Middle frontal gyrus (tissue), 1 donor: ENCODE measurements around the gene PLEKHM3.
"Not testable (repeated sequence)": the region's sequence is repeated elsewhere in the genome, so short reads cannot be mapped to it uniquely, and the experiment has no call there.

Source experiments
- DNase-seq: peaks from one replicate; pipeline ENCODE4 v3.0.0-alpha.2; 2015; ENCODE audit warnings: low spot score; ENCODE audit errors: extremely low spot score

The PLEKHM3 gene

GRCh38 chr2:208037564-208038487 is 12.5 kb upstream of the PLEKHM3 start:
- no peak for DNase-seq

- DNase-seq = no peak
These were observed 11.0 kb upstream of the PLEKHM3 start for GRCh38 chr2:208036357-208036756.

- DNase-seq = no peak
These were observed 9.3 kb upstream of the PLEKHM3 start for GRCh38 chr2:208034503-208035140.

DNA sequence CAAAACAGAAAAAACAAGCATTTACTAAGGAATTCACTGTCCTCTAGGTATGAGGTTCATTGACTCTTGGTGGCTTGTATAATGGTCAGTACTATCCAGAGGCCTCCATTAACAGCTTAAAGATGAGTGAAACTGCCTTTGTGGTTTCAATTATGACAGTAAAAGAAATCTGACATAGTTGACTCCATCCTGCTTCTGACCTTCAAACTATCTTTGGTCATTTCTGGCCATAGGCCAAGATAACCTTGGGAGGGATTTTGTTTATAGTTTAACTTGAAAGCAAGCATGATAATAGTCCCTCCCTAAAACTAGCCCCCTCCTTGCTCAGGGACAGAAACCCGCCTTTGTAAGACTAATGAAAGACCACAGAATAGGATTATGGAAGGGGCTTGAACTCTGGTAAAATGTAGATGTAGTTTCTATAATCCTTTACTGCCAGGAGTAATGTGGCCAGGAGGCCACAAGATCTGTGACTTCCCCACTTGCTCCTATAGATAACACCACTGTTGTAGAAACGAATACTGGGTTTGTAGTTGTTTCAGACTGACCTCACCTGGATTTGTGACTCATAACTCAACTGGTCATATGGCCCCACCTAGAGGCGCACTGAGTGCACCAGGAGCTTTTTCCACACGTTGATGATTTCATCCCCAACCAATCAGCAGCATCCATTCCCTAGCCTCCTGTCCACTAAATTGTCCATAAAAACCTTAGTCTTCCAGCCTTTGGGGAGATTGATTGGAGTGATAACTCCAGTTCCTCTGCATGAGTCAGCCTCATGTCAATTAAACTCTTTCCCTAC is 8.6 kb upstream of the PLEKHM3 start:
- DNase-seq = no peak

GRCh38 chr2:208031608-208032019 is 6.3 kb upstream of the PLEKHM3 start:
- DNase-seq = no peak

DNA sequence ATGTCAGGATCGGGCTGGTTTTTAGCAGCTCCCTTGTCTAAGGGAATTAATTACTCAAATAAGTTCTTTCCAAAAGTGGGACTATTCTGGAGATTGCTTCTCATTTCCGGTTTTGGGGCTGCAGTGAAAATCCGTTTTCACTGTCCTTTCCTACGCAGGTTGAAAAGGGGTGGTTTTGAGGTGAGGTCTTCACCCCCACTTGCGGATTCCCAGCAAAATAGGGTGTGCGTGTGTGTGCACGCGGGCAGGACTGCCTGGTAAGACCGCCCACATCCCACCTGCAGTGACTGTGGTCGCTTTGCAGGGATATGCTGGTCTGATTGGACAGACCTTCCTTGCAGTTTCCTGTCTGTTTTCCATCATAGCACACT is 472 bp upstream of the PLEKHM3 start:
- DNase-seq = no peak

DNA sequence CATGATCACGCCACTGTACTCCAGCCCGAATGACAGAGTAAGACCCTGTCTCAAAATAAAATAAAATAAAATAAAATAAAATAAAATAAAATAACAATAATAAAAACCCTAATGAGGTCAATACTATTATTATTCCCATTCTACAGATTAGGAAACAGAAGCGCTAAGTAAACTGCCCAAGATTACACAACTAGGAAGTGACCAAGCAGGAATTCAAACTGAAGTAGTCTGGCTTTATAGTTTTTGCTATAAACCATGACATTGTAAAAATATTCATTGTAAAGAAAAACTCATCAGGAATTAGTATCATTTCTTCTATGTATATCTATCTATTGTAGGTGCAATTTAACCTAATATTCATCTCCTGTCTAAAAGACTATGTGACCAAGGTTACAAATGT is 1.2 kb downstream of the PLEKHM3 start:
- DNase-seq = no peak

GRCh38 chr2:208020253-208020652 is 5.1 kb downstream of the PLEKHM3 start:
- DNase-seq = no peak

- not testable (repeated sequence) for DNase-seq
These were observed 7.1 kb downstream of the PLEKHM3 start for GRCh38 chr2:208018124-208018712.

DNA sequence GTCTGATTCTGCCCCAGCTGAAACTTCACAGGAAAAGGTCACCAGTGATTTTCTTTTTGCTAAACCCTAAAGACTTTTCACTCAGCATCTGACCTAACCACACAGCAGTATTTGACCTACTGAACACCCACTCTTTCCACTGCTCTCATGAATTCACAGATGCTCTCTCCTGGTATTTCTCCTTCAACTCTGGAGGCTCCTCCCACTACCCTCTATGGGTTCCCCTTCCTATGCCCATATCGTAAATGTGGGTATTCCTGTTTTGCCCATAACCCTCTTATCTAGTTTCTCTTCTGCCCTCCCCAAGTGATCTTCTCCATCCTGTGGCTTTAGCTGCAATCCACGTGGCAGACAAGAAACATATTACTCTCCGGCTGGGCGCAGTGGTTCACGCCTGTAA is 7.6 kb downstream of the PLEKHM3 start:
- no peak for DNase-seq

DNA sequence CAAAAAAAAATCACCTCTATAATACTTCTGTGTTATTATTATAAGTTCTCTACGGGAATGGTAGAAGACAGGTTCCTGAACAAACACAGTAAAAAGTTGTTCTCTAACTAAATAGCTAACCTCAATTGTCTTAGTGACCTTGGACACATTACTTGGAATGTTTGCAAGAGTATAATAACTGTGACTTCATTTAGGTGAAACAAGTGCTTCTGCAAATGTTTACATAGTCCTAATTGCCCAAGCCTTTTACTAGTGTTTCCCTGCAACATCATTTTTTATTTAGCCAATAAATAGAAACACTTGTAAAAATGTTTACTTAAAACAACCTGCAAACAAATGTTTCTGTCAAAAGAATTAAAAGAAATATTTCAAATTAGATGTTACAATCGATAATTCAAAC is 9.9 kb downstream of the PLEKHM3 start:
- no peak for DNase-seq

DNA sequence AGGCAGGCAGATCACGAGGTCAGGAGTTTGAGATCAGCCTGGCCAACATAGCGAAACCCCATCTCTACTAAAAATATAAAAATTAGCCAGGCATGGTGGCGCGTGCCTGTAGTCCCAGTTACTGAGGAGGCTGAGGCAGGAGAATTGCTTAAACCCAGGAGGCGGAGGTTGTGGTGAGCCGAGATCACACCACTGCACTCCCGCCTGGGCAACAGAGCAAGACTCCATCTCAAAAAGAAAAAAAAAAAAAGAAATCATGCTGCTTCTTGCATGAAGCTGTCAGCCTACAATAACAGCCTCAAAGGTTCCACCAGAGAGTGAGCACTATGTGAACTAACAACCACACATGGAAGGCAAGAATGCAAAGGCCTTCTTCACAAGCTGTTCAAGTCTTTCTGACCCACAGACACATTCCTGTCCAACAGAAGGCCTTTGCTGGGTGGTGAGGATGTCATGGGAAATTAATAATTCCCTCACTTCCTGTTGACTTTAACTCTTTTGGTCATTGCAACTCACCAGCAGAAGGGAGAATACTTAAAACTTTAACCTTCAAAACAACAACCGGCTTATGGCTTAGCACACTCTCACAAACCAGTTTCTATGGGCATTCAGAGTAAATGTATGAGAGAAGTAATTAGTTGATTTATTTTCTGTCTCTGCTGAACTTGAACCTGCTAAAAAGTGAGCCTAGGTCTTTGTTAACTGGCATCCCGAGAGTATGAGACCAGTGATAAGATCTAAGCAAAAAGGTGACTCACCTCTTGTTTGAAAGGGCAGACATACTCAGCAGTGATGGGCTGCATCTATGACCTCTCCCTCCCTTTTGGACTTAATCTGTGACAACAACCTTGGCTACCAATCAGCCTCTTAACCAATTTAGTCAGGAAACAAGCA is 11.8 kb downstream of the PLEKHM3 start:
- no peak for DNase-seq

DNA sequence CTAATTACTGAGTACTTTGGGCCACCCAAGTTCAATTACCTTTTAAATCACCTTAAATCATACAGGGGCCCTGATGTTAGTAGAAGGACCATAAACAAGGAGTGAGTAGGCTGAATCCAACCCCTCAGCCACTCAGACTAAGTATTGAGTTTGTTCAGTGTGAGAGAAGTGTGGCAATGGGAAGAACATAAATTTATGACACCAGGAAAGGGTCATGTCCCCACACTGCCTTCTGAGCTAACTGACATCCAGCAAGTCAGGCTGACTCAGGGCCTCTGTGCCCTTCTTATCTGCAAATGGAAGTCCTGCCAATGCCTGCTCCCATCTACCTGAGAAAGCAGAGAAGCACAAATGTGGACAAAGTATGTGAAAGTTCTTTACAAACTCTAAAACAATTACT is 12.9 kb downstream of the PLEKHM3 start:
- DNase-seq = no peak

DNA sequence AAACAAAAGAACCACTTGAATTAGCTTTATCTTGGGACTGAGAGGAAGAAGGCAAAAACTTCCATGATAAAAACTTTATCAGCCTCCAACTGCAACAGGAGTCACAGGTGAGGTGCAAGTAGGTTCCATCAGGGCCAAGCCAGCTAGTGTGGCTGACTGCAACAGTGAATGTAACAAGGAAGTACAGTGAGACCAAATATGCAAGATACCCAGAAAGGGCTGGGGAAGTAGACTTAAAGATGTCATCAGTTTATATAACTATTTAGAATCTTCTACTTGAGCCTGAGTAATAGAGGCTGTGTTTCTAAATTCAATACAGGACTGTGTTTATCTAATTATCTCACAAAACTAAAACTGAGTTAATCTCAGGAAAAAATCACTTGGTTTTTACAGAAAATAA is 14.8 kb downstream of the PLEKHM3 start:
- no peak for DNase-seq

DNA sequence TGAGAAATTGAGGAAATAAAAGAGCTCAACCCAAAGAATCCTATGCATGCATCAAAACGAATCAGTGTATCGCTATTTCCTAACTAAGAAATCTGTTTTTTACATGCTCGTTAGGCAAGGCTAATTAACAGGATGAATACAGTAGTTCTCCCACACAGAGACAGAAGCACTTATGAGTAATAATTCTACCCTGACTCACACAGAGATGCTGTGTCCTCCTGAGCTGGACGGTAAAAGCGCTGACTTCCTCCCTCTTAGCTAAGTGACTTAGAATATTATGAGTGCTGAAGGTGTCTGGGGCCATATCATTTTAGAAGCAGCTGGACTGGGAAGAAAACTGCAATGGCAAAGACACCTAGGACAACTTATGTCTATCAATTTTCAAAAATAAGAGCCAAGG is 18.5 kb downstream of the PLEKHM3 start:
- DNase-seq = no peak

DNA sequence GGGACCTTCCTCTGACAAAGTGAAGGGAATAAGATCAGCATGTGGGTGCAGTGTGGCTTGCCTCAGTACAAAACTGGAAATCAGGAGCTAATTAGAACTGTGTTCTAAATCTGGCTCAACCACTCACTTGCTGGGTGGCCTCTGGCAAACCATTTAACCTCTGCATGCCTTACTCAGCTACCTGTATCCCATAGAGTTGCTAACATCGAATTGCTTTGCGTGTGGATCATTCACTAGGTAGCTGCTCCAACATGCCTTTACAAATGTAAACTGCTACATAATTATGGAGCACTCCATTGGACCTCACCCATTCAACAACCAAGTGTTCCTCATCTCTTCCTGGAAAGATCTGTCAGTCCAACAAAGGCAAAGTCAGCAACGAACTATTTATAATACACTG is 19.0 kb downstream of the PLEKHM3 start:
- DNase-seq = no peak

GRCh38 chr2:208001924-208002323 is 23.4 kb downstream of the PLEKHM3 start:
- no peak for DNase-seq

DNA sequence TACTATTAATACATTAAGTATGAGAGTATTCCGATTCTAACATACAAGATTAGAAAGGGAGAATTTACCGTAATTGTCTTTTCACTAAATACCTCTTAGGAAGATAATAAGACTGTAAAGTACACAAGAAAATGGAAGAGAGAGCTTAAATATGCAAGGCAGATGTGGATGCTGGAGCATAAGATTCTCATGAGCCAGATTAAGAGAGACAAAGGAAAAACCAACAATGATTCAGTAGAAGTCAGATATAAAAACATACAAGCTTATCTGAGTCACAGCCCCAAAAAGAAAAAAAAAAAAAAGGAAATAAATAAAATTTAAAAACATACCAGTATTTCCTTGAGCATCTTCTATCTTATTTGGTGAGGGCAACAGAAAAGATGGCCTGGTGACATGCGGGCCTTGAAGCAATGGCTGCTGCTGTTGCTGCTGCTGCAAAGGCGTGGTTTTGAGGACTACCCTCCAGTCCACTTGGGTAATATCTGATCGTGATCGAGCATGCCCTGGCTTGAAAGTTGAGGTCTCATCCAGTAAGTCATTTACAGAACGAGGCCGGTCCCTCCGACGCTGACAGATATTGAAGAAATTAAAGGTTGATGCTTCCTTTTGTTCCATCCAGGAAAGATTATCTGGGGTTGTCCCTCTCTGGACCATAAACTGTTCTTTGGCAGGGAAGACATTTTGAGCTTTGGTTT is 24.5 kb downstream of the PLEKHM3 start:
- no peak for DNase-seq

DNA sequence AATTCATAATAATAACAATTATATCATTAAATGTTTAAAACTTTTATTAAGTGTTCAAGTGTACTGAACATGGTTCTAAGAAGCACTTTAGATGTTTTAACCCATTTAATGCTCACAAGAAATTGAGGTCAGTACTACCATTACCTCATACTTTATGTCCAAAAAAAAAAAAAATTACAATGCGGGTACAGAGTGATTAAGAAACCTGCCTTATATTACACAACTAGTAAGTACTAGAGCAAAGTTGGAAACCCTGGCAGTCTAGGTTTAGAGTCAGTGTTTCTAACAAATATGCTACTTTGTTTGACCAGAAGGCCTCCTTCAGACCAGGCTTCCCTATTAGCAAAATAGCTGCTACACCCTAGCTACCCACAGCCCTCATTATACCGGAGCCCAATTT is 28.5 kb downstream of the PLEKHM3 start:
- no peak for DNase-seq

DNA sequence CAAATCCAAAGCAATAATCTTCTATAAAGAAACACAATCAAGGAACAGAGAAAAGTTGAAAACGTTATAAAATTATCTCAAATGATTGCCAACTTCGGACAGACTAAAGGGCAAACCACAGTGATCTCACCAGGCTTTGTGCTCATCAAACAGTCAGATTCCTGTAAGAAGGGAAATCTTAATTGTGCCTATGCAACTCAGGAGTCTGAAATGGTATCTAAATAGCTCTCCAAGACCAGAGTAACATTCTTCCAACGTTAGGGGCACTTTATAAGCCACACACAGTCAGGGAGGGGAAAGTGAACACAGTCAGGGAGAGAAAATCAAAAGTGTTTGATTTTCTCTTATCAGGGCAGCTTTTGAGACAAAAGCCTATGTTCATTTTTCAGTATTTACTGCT is 29.4 kb downstream of the PLEKHM3 start:
- no peak for DNase-seq
